ENCODE results near the gene YIPF3. TPM values are rescaled to one million over a fixed set of nuclear protein-coding genes. Genes with fewer than 3 reads are reported as not detected.
"Not testable (repeated sequence)": the region's sequence is repeated elsewhere in the genome, so short reads cannot be mapped to it uniquely, and the experiment has no call there.

Gene YIPF3
- total RNA-seq, result 59.2 TPM
- 100 to 1,000 TPM; 101 to 135 (median 117) TPM for polyA plus RNA-seq

- Histone ChIP-seq H3K9me3 (ENCODE audit: control insufficient read depth in 2 of 2, low read length in 2 of 2) (no peaks in the 10 kb centered on the region), H3K36me3 (ENCODE audit: control insufficient read depth, insufficient read depth, low read length) (peaks cover 59% of the 10 kb centered on the region), H3K4me3 (ENCODE audit: low read depth, low read length) (peak within 1 kb of the TSS; percentile 99), H3K4me1 (ENCODE audit: control insufficient read depth, insufficient read depth, low read length, poor library complexity, severe bottlenecking) (peaks cover 48% of the 10 kb centered on the region), H3K27ac (ENCODE audit: insufficient read depth, low read length, poor library complexity, severe bottlenecking) (peak within 1 kb of the TSS; percentile 91), H3K27me3 (ENCODE audit: control insufficient read depth, insufficient read depth, low read length) (no peaks in the 10 kb centered on the region)
- Mint-ChIP-seq H3K27ac (no peak within 1 kb of the TSS), H3K4me3 (no peak within 1 kb of the TSS), H3K4me1 (peaks cover 5 to 23% (median 9%) of the 10 kb centered on the region in 4 donors), H3K9me3 (no peaks in the 10 kb centered on the region), H3K36me3 (peaks cover 31% of the 10 kb centered on the region), H3K27me3 (no peaks in the 10 kb centered on the region)
- DNase-seq (peak; percentile 96 to 98 (median 97)), ATAC-seq (ENCODE audit: low read depth in 2 of 2) (peak; percentile 93 to 94)
These were observed at the start of gene YIPF3, which contains the start of gene POLR1C for GRCh38 chr6:43516697-43517504. YIPF3 (minus strand) TSS chr6:43516926; CDS start chr6:43516807, 119 bp downstream. POLR1C (plus strand) TSS chr6:43517089; CDS start chr6:43517110, 21 bp downstream.

GRCh38 chr6:43559328-43559727 lies 42.6 kb upstream of the YIPF3 start:
- Histone ChIP-seq H3K27ac (ENCODE audit: insufficient read depth, low read length, poor library complexity, severe bottlenecking) (no peak overlapping the region), H3K9me3 (ENCODE audit: control insufficient read depth in 2 of 2, low read length in 2 of 2) (no peaks in the 10 kb centered on the region), H3K27me3 (ENCODE audit: control insufficient read depth, insufficient read depth, low read length) (no peaks in the 10 kb centered on the region), H3K4me1 (ENCODE audit: control insufficient read depth, insufficient read depth, low read length, poor library complexity, severe bottlenecking) (no peaks in the 10 kb centered on the region), H3K36me3 (ENCODE audit: control insufficient read depth, insufficient read depth, low read length) (peaks cover 86% of the 10 kb centered on the region), H3K4me3 (ENCODE audit: low read depth, low read length) (no peak overlapping the region)
- Mint-ChIP-seq H3K4me3 (no peak overlapping the region), H3K9me3 (no peaks in the 10 kb centered on the region), H3K36me3 (peaks cover 48% of the 10 kb centered on the region), H3K27me3 (no peaks in the 10 kb centered on the region), H3K27ac (peak overlapping the region in 1 of 3 donors; percentile 21), H3K4me1 (no peaks in the 10 kb centered on the region)
- no peak for DNase-seq
- no peak for ATAC-seq (ENCODE audit: low read depth in 2 of 2)

- H3K9me3 ChIP-seq (ENCODE audit: control insufficient read depth in 2 of 2, low read length in 2 of 2); H3K27me3 Mint-ChIP-seq; H3K4me1 Mint-ChIP-seq; H3K27ac Mint-ChIP-seq; H3K27me3 ChIP-seq (ENCODE audit: control insufficient read depth, insufficient read depth, low read length); ATAC-seq (ENCODE audit: low read depth in 2 of 2); H3K4me1 ChIP-seq (ENCODE audit: control insufficient read depth, insufficient read depth, low read length, poor library complexity, severe bottlenecking); H3K9me3 Mint-ChIP-seq; H3K4me3 Mint-ChIP-seq; H3K27ac ChIP-seq (ENCODE audit: insufficient read depth, low read length, poor library complexity, severe bottlenecking); H3K4me3 ChIP-seq (ENCODE audit: low read depth, low read length); DNase-seq: not testable (repeated sequence)
- peaks cover 84% of the 10 kb centered on the region for H3K36me3 ChIP-seq (ENCODE audit: control insufficient read depth, insufficient read depth, low read length)
- peaks cover 59% of the 10 kb centered on the region for H3K36me3 Mint-ChIP-seq
These were observed 40.9 kb upstream of the YIPF3 start for GRCh38 chr6:43557620-43558019.

- no peaks in the 10 kb centered on the region for H3K4me1 ChIP-seq (ENCODE audit: control insufficient read depth, insufficient read depth, low read length, poor library complexity, severe bottlenecking)
- H3K4me3 ChIP-seq (ENCODE audit: low read depth, low read length), result no peak overlapping the region
- DNase-seq (no peak), ATAC-seq (ENCODE audit: low read depth in 2 of 2) (no peak)
- no peaks in the 10 kb centered on the region for H3K9me3 ChIP-seq (ENCODE audit: control insufficient read depth in 2 of 2, low read length in 2 of 2)
- H3K27ac Mint-ChIP-seq, result no peak overlapping the region
- H3K4me1 Mint-ChIP-seq, result peaks cover 0 to 14% (median 3%) of the 10 kb centered on the region in 4 donors
- H3K36me3 ChIP-seq (ENCODE audit: control insufficient read depth, insufficient read depth, low read length), result peaks cover 89% of the 10 kb centered on the region
- H3K9me3 Mint-ChIP-seq, result no peaks in the 10 kb centered on the region
- no peak overlapping the region for H3K27ac ChIP-seq (ENCODE audit: insufficient read depth, low read length, poor library complexity, severe bottlenecking)
- H3K4me3 Mint-ChIP-seq, result no peak overlapping the region
- no peaks in the 10 kb centered on the region for H3K27me3 Mint-ChIP-seq
- no peaks in the 10 kb centered on the region for H3K27me3 ChIP-seq (ENCODE audit: control insufficient read depth, insufficient read depth, low read length)
- peaks cover 40% of the 10 kb centered on the region for H3K36me3 Mint-ChIP-seq
These were observed 30.5 kb upstream of the YIPF3 start for GRCh38 chr6:43547222-43547621.

- Mint-ChIP-seq H3K27me3 (no peaks in the 10 kb centered on the region), H3K27ac (no peak overlapping the region), H3K36me3 (peaks cover 45% of the 10 kb centered on the region), H3K4me1 (peaks cover 0 to 10% (median 4%) of the 10 kb centered on the region in 4 donors), H3K4me3 (no peak overlapping the region), H3K9me3 (no peaks in the 10 kb centered on the region)
- no peaks in the 10 kb centered on the region for H3K4me1 ChIP-seq (ENCODE audit: control insufficient read depth, insufficient read depth, low read length, poor library complexity, severe bottlenecking)
- no peak overlapping the region for H3K27ac ChIP-seq (ENCODE audit: insufficient read depth, low read length, poor library complexity, severe bottlenecking)
- no peaks in the 10 kb centered on the region for H3K27me3 ChIP-seq (ENCODE audit: control insufficient read depth, insufficient read depth, low read length)
- ATAC-seq (ENCODE audit: low read depth in 2 of 2) (no peak), DNase-seq (no peak)
- H3K9me3 ChIP-seq (ENCODE audit: control insufficient read depth in 2 of 2, low read length in 2 of 2), result no peaks in the 10 kb centered on the region
- H3K36me3 ChIP-seq (ENCODE audit: control insufficient read depth, insufficient read depth, low read length), result peaks cover 80% of the 10 kb centered on the region
- H3K4me3 ChIP-seq (ENCODE audit: low read depth, low read length), result no peak overlapping the region
These were observed 27.7 kb upstream of the YIPF3 start for GRCh38 chr6:43544461-43544860.

GRCh38 chr6:43541774-43542471 lies 25.2 kb upstream of the YIPF3 start:
- no peaks in the 10 kb centered on the region for H3K9me3 Mint-ChIP-seq
- H3K27ac ChIP-seq (ENCODE audit: insufficient read depth, low read length, poor library complexity, severe bottlenecking), result no peak overlapping the region
- no peak overlapping the region for H3K27ac Mint-ChIP-seq
- H3K4me1 ChIP-seq (ENCODE audit: control insufficient read depth, insufficient read depth, low read length, poor library complexity, severe bottlenecking), result no peaks in the 10 kb centered on the region
- ATAC-seq (ENCODE audit: low read depth in 2 of 2) (no peak), DNase-seq (no peak)
- H3K9me3 ChIP-seq (ENCODE audit: control insufficient read depth in 2 of 2, low read length in 2 of 2), result no peaks in the 10 kb centered on the region
- no peaks in the 10 kb centered on the region for H3K27me3 ChIP-seq (ENCODE audit: control insufficient read depth, insufficient read depth, low read length)
- H3K36me3 ChIP-seq (ENCODE audit: control insufficient read depth, insufficient read depth, low read length), result peaks cover 72% of the 10 kb centered on the region
- no peak overlapping the region for H3K4me3 Mint-ChIP-seq
- H3K36me3 Mint-ChIP-seq, result peaks cover 35% of the 10 kb centered on the region
- no peaks in the 10 kb centered on the region for H3K27me3 Mint-ChIP-seq
- H3K4me3 ChIP-seq (ENCODE audit: low read depth, low read length), result no peak overlapping the region
- peaks cover 0 to 9% (median 3%) of the 10 kb centered on the region in 4 donors for H3K4me1 Mint-ChIP-seq

- Mint-ChIP-seq H3K4me1 (peaks cover 0 to 5% (median 2%) of the 10 kb centered on the region in 4 donors), H3K36me3 (peaks cover 24% of the 10 kb centered on the region), H3K27ac (no peak overlapping the region), H3K9me3 (no peaks in the 10 kb centered on the region), H3K4me3 (no peak overlapping the region), H3K27me3 (no peaks in the 10 kb centered on the region)
- ATAC-seq (ENCODE audit: low read depth in 2 of 2) (no peak), DNase-seq (no peak)
- Histone ChIP-seq H3K27me3 (ENCODE audit: control insufficient read depth, insufficient read depth, low read length) (no peaks in the 10 kb centered on the region), H3K4me3 (ENCODE audit: low read depth, low read length) (no peak overlapping the region), H3K4me1 (ENCODE audit: control insufficient read depth, insufficient read depth, low read length, poor library complexity, severe bottlenecking) (no peaks in the 10 kb centered on the region), H3K36me3 (ENCODE audit: control insufficient read depth, insufficient read depth, low read length) (peaks cover 59% of the 10 kb centered on the region), H3K27ac (ENCODE audit: insufficient read depth, low read length, poor library complexity, severe bottlenecking) (no peak overlapping the region), H3K9me3 (ENCODE audit: control insufficient read depth in 2 of 2, low read length in 2 of 2) (no peaks in the 10 kb centered on the region)
These were observed 23.8 kb upstream of the YIPF3 start for GRCh38 chr6:43540507-43540906.

Data from CD4-positive, CD25-positive, alpha-beta regulatory T cell (primary cell).